GDM1 (cell line): ENCODE results near the gene NEU4.
"Not testable (repeated sequence)": the region's sequence is repeated elsewhere in the genome, so short reads cannot be mapped to it uniquely, and the experiment has no call there.

Experiments
- DNase-seq: peaks from one replicate; lab custom pipeline; 2025; lab: John Stamatoyannopoulos, UW

NEU4 gene

GRCh38 chr2:241775223-241776177, 33.5 kb upstream of the NEU4 start:
- no peak for DNase-seq

GRCh38 chr2:241776336-241777169, 32.4 kb upstream of the NEU4 start, which contains the start of gene GAL3ST2:
TSS of gene GAL3ST2 (plus strand) at chr2:241776822. CDS start at chr2:241776956, 134 bp downstream.
- no peak for DNase-seq

DNA sequence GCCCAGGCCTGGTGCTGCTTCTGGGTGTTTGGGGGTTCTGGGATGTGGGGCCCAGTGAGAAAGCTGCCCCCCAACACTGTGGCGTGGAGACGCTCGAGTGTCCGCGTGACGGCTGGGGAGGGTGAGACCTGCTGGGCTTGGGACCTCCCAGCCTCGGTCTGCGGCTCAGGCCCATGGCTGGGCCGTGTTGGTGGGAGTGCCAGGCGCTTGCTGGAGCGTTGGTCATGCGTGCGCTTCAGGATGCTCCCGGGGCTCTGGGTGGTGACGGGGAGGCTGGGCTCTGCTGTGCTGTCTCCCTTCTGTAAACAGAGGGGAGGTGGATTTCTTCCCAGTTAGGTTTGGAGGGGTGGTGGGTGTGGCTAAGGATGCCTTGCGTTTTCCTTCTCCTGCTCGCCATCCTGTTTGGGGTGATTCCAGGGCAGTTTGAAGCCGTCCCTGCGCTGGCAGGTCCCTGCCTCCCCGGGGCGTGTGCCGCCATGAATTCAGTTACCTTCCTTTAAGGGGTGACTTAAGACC, 31.8 kb upstream of the NEU4 start:
- no peak for DNase-seq

DNA sequence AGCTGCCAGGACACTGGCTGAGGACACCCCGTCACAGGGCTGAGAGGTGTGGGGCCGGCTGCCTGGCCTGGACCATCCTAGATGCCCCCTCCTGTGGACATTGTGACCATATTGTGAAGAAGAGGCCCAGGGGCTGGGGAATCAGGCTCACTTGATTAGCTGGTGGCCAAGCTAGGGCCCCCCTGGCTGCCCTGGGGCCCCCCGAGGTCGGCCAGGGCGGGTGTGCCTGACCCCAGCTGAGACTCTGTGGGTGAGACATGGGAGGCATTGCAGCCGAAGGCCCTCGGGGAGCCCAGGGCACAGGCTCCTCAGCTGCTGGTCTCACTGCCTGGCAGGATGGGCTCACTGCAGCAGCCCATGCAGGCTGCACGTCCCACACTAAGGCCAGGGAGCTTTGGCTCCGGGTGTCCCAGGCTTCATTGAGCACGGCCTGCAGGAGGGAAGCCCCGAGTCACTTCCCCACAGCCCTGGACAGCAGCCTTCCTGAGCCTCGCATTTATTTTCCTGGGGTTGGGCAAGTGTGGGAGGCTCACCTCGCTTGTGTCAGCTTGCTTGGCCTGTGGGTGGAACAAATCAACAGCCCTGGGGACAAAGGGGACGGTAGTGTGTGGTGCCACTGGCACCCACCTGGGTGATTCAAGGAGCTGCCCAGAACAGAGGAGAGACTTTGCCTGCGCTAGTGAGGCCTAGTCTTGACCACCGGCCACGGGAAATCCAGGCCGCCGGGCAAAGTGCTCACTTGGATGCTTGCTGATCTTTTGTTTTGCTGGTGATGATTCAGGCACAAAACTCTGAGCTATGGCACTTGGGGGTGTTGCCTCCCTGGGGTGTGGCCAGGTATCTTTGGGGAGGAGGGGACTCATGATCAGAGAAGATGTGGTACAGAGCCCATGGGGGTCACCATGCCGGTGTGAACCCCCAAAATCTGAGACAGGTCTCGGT, 31.0 kb upstream of the NEU4 start:
- DNase-seq: no peak

GRCh38 chr2:241780939-241781569, 27.9 kb upstream of the NEU4 start:
- DNase-seq: no peak

DNA sequence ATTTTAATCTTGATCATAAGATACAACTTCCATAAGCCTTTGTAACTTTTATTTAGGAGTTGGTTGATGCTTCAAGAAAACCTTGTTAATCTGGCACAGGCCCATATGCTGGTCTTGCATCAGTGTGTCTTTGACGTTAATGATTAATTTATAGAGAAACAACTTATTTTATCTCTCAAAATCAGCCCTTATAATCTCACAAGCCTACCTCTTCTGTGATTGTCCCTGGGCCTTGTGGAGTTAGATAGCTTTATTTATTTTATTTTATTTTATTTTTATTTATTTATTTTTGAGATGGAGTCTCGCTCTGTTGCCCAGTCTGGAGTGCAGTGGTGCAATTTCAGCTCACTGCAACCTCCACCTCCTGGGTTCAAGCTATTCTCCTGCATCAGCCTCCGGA, 26.9 kb upstream of the NEU4 start:
- DNase-seq: not testable (repeated sequence)

DNA sequence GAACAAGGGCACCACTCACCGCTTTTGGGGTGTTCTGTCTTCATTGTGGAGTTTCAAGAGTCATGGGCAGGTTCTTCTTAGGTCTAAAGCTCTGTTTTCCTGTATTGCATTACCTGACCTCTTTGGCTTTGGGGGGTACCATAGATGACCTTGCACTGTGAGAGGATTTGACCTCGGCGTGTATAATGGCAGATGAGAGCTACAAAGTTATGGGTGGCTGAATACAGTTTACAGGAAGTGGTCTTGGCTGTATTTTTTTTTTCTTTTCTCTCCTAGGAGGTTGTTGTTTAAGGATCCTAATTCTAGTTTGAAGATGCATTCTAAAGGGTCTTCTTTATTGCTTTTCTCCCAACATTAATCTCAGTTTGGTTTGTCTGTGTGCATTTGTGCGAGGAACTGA, 20.9 kb upstream of the NEU4 start:
- DNase-seq: no peak

DNA sequence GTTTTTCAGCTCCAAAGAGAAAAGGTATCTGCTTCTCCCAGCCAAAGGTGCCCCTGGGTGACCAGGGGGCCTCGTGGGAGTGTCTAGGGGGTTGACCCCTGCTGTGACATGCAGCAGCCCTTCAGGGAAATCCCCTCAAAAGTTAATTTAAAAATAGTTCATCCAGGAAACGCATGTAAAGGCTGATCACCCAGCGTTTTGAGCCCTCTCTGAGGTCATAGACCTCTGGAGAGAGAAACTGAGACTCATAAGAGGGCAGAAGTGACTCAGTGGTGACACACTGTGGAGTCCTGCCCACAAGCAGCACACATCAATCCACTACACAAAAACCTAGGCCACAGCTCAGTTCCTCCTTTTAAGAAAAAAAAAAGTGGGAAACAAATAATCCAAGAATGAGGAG, 20.4 kb upstream of the NEU4 start:
- DNase-seq: no peak

DNA sequence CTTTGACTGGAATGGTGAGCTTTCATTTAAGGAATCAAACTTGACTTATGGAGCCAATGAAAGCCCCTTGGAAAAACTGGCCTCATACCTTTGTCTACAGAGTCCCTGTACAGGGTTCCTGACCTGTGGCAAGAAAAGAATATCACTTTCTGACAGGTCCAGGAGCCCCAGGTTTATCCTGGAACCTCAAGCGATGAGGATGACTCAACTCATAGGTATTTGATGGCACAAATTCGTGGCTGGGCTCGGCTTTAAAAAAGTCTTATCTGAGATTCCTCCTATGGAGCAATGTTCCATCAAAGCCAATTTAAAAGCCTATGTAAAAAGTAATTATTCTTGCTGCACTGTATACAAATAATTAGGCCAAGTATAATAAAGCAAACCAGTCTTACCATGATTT, 17.6 kb upstream of the NEU4 start:
- not testable (repeated sequence) for DNase-seq

GRCh38 chr2:241793385-241793784, 15.6 kb upstream of the NEU4 start:
- no peak for DNase-seq

DNA sequence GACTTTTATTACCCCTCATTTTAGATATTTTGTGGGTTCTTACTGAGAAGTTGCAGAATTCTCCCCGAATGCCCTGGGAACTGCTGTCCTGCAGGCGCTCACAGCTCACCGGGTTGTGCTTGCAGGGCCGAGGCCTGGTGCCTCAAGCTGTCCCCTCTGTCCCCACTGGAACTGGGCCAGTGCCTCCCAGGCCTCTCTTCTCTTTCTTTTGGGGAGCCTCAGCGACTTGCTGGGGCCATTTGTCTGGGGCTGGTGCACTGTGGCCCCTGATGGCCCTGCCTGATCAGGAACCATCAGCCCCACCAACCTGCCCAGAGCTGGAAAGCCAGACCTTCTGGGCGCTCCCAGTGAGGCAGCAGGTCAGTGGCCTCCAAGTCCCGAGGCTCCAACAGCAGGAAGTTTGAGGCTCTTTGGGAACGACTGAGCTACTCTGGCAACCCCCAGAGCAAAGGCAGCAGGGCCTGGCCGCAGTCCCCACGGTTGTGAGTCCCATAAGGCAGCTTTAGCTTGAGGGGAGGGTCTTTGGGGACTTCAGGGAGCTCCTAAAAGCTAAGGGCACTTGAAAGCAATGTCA, 14.7 kb upstream of the NEU4 start:
- DNase-seq: no peak

DNA sequence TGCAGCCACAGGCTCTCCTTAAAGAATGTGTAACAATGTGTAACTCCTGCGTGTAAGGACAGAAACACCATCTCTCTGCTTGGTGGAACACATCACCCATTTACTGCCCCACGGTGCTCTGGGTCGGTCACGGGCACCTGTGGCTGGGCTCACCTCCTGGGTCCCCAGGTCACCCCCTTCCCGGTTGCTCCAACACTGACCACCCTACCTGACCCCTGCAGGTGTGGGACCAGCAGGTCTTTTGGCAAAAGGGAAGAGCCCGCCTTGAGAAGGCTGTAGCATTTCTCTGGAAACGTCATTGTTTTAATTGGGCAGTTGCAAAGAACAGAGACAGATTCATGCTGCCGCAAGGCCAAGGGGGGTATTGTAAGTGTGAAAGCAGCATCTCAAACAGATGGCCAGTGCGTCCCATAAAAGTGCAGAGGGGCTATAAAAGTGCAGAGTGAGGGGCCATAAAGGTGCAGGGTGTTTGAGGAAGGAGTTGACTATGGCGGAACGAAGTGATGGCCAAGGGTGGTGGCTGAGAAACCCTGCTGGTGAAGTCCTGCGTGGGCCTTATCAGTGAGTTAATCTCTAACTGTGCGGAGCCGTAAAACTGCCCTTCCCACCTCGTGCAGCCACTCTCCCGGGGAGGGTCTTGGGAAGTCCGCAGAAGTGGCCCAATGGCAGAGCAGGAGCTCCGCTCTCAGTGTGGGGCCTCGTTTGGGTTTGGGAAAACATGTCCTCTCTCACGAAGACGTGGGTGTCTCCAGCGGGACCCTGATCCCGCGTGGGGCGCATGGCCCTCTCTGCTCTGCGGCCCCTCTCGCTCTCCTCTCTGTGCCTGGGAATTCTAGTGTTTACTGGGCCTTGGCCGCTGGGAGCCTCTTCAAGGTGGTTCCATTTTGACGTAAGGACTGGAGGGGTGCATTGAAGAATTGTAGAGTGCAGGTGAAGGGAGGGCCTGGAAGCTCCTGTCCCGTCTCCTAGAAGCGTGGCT, 13.7 kb upstream of the NEU4 start:
- no peak for DNase-seq

GRCh38 chr2:241796209-241796608, 12.8 kb upstream of the NEU4 start:
- no peak for DNase-seq

GRCh38 chr2:241796610-241797138, 12.3 kb upstream of the NEU4 start:
- no peak for DNase-seq

DNA sequence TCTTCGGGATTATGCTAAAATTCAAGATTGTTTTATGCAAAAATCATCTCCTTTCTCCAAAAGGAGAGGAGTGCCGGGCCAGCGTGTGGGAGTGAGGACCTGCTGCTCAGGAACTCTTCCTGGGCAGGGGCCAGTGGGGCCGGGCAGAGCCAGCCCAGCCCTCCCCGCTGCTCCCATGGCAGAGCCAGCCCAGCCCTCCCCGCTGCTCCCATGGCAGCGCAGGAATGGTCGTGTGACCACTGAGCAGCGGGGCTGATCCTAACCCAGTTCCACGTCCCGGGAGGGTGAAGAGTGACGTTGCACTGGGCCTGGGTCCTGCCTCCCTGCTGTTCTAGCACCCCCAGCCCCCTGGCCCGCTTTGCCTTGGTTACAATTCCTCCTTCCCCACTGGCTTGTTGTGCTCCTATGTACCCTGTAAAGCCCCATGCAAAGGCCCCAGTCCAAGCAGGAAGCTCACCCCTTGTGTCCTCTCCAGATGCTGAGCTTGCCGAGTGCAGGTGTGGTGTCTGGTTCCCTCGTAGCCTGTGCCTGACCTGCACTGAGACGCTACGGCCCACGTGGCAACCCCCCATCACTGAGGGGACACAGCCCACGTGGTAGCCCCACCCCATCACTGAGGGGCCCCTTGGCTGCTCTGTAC, 11.4 kb upstream of the NEU4 start:
- no peak for DNase-seq

DNA sequence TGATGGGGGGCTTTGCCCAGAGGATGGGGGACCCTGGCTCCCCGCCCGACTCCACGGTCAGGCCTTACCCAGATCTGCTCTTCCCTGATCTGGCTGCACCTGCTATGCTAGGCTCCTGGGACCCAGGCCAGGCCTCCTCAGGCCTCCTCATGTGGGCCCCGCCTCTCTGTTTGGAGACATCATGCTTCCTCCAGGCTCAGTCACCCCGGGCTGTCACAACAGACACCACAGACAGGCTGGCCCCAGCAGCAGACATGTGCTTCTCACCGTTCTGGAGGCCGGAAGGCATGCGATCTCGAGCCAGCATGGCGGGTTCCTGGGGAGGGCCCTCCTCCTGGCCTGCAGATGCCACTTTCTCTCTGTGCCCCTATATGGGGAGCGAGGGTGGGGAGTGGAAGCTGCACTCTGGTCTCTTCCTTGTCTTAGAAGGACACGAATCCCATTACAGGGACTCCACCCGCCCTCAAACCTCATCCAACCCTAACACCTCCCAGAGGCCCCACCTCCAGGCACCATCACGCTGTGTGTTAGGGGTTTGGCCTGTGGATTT, 10.8 kb upstream of the NEU4 start:
- no peak for DNase-seq

DNA sequence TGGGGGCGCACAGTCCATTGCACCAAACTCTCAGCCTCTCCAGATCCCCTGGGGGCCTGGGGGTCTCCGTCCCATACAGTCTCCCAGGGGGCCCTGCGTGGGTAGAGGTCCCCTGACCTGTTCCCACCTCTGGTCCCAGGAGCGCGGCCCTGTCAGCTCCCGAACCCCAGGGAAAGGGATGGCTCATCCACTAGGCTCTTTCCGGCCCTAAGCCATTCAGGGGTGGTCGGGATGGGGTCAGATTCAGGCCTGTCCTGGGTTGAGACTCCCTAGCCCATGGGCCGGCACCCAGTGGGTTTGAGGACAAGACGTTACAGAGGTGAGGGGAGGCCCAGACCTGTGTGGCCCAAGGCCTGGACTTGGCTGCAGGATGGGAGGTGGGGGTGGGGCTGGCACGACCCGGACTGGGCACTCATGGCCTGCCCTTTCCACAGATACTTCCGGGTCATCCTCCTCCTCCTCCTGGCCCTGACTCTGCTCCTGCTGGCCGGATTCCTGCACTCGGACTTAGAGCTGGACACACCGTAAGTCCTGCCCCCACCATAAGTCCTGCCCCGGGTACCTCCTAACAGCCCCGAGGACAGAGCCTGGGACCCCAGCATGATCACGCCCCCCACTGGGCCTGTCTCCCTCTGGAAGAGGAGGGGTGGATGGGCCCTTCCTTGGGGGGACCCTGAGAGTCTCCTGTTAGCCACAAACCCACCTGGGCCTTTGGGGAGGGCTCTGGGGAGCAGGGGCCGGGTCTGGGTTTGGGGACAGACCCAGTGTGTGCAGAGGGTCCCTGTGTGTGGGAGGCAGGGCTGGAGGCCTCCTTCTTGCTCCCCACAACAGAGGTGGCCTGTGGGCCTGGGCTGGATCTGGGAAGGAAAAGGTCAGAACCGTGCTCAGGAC, 10.1 kb upstream of the NEU4 start:
- DNase-seq: no peak
